Fibroblast of skin of right biceps (primary cell): Measurements from ENCODE around the gene TBC1D32.
A peak's percentile ranks its signal among the peaks of the same experiment; 100 is the strongest.
"Not testable (repeated sequence)": the region's sequence is repeated elsewhere in the genome, so short reads cannot be mapped to it uniquely, and the experiment has no call there.

Experiments used
- DNase-seq: peaks from one replicate; pipeline ENCODE4 v3.0.0-alpha.2; 2013

TBC1D32 gene

GRCh38 chr6:121334299-121335086 lies at the start of gene TBC1D32:
Gene TBC1D32, minus strand, starts transcription at chr6:121334480. Its CDS starts 50 bp downstream, at chr6:121334430.
- DNase-seq = peak; percentile 90

- DNase-seq = no peak
Measured at GRCh38 chr6:121383478-121383877, 49.2 kb upstream of the TBC1D32 start.

DNA sequence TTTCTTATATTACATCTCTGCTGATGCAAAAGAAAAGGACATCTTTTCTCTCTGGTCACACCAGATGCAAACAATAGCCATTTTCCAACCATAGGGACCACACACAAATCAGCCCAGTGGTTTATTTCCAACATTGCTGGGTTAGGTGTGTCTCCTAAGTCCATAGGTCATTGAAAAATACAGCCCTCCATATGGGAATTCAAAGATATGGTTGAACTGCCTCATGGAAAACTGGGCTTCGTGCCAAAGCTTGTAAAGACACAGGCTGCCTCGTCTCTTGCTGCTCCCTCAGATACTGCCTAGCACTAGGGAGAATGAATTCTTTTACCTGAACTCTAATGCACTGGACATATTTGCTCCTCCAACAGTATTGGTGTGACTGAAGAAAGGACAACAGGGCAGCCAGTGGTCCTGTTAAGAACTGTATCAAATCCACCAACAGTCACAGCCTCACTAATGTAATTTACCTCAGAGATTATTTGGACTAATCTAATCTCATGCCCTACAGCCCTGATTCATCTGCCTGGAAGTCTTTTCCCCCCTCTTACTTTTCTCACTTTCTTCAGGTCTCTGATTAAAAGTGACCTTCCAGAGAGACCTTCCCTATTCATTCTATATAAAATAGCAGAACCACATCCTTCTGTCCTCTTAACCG lies 48.3 kb upstream of the TBC1D32 start:
- DNase-seq = peak; percentile 22

DNA sequence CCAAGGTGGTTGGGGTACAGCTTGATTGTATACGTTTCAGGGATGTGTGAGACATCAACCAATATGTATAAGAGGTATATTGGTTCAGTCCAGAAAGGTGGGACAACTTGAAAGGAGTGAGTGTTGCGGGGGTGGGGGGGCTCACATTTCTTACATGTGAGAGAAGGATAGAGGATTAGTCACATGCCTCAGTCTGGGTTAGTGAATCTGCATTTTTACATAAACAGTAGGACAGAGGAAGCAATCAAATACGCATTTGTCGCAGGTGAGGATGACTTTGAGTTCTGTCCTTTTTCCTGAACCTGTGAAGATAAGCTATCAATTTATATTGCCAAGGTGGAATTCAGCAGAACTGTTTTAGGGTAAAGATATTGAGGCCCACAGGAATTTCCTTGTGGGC lies 42.1 kb upstream of the TBC1D32 start:
- DNase-seq = no peak

DNA sequence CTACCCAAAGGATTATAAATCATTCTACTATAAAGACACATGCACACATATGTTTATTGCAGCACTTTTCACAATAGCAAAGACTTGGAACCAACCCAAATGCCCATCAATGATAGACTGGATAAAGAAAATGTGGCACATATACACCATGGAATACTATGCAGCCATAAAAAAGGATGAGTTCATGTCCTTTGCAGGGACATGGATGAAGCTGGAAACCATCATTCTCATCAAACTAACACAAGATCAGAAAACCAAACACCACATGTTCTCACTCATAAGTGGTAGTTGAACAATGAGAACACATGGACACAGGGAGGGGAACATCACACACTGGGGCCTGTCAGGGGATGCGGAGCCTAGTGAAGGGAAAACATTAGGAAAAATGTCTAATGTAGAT lies 39.9 kb upstream of the TBC1D32 start:
- DNase-seq = not testable (repeated sequence)

DNA sequence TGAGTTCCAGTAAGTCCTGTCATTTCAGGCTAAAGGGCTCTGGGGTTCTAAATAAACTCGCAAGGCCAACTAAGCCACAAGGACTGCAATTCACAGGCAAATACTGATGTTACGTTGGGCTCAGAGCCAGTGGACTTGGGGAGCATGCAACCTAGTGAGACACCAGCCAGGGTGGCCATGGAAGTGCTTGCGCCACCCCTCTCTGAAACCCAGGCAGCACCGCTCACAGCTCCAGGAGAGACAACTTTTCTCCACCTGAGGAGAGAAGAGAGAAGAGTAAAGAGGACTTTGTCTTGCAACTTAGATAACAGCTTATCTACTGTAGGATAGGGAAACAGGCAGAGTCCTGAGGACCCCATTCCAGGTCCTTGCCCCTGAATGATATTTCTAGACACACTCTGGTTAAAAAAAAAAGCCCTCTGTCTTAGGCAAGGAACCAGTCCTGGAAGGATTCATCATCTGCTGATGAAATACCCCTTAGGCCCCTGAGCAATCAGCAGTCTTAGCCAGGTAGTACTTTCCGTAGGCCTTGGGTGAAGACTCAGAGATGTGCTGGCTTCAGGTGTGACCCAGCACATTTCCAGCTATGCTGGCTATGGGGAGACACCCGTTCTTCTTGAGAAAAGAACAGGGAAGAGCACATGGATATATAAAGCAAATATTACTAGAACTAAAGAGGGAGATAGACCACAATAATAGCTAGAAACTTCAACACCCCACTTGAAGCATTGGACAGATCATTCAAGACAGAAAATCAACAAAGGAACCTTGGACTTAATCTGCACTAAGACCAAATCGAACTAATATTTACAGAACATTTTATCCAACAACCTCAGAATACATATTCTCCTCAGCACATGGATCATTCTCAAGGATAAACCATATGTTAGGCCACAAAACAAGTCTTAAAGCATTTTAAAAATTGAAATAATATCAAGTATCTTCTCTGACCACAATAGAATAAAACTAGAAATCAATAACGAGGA lies 31.5 kb upstream of the TBC1D32 start:
- DNase-seq = no peak

GRCh38 chr6:121356575-121356974 lies 22.3 kb upstream of the TBC1D32 start:
- no peak for DNase-seq

GRCh38 chr6:121354764-121355163 lies 20.5 kb upstream of the TBC1D32 start:
- DNase-seq = no peak

DNA sequence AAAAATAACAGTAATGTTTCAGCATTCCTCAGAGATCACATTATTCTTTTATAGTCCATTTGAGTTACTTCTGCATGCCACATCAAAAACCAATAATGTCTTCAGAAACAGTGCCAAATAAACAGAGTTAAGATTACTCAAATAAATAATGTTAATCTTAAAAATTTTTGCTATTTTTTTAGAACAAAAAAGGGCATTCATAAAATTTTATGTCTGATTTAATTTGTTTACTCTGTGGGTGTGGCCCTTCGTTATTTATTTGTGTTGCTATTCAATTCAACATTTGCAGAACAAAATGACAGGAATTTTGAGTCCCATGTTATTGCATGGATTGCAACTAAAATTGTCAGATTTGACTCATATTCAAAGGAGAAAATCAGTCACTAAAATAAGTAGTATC lies 18.7 kb upstream of the TBC1D32 start:
- no peak for DNase-seq

DNA sequence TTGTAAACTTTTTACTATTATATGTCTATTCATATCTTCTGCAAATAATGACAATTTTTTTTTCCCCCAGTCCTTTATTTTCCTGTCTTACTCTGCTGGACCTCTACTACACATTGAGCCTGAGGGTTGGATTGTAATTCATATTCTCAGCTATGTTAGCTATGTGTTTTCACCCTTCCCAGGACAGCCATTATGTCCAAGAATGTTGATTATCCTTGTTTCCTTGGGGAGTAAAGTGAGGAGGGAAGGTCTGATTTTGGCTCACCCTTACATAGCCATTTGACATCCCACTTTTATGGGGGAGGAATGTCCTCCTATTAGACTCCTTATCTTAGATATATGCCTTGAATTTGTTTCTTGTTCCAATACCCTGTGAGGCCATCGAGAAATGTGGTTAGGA lies 17.6 kb upstream of the TBC1D32 start:
- DNase-seq = peak; percentile 3

DNA sequence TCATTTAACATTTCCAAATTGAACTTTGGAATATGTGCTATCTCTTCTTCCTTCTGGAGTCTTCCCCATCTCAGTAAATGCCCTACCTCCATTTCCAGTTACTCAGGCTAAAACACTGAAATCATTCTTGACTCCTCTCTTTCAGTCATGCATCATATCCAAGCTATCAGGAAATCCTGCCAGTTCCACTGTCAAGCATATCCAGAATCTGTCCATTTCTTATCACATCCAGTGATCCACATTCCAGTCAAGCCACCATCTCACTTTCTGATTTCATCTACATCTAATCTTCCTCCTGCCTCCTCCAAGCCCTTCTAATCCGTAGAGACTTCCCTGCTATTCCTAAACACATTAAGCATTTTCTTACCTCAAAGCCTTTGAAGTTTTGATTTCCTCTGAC lies 15.3 kb upstream of the TBC1D32 start:
- no peak for DNase-seq

DNA sequence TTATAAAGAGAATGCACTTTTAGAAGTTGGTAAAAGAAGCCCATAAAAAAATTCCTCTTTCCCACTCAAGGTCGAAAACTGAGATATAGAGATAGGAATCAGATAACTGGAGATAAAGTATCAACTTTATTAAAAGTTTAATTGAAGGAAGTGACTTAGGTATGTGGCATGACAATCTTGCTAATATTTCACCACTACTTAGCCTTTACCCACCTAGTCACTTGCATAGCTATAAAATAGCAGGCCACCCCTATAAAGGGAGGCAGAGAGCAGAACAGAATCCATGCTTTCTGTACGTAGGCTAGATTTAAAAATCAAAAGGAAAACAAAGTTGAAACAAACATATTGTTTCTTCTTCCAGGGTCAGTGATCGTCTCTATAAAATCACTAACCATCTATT lies 13.2 kb upstream of the TBC1D32 start:
- no peak for DNase-seq

DNA sequence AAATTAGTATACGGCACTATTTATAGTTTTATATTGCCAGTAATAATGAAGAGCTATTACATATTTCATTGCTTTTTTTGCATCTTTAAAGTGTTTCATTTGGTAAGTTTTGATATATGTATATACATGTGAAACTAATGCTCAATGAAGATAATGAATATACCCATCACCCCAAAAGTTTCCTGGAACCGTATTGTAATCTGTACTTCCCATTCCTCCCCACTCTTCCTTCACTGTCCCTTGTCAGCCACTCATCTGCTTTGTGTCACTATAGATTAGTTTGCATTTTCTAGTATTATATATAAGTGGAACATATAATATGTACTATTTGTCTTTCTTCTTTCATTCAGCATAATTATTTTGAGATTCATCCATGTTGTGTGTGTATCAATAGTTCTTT lies 10.3 kb upstream of the TBC1D32 start:
- DNase-seq = no peak

DNA sequence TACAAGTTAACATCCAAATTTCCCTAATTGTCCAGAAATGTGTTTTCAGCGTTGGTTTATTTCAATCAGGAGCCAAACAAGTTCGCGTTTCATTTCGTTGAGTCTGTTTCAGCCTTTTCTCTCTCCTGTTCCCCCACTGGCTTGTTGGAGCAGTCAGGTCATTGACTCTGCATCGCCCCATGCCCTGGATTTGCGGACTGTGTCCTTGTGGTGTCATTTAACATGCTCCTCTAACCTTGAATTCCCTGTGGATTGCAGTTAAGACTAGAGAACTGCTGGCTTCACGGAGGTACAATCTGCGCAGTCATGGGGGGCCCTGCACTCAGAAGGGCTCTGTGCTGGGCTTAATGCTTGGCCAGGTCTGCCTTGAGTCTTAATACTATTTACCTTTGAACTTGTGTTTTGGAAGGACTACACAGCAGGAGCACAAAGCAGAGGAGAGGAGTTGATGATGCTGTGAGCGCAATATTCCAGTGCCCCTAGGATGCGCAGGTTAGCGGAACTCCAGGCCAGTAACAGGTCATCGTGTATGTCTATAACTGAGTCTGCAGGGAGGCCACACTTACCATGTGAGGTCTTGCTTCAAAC lies 5.5 kb upstream of the TBC1D32 start:
- DNase-seq = no peak

DNA sequence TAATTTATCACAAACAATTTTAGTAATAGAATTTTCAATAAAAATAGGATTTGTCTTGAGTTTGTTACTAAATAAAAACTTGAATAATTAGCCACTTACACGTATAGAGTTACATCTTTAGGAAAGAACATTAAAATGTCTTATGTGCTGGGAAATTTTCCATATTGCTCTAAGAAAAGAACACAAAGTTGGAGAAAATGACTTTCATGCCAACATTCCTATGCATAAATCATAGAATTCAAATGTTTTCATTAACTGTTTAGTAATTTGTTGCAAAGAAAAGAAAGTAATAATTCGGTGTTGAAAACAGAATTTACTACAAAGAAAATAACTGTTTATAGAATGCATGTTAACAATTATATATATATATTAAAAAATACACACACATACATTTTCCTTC lies 4.7 kb upstream of the TBC1D32 start:
- no peak for DNase-seq

DNA sequence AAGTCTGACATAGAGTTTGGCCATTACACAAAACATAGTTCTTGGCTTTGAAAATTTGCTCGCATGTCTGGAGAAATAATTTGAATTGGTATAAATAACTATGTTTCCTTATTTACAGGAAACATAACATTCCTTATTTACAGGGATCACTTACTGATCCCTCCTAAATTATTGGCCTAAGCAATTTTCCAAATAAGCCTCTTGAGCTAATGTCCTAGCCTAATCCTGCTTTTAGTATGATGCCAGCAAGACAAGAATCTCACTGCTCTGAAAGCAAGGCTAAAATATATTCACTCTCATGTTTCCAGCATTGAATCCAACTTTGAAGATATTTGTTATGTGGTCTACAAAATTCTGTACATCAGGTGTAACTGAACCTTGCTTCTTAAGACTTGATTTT lies 4.1 kb upstream of the TBC1D32 start:
- no peak for DNase-seq

GRCh38 chr6:121335087-121336008 lies 1.1 kb upstream of the TBC1D32 start:
- DNase-seq = peak; percentile 12

DNA sequence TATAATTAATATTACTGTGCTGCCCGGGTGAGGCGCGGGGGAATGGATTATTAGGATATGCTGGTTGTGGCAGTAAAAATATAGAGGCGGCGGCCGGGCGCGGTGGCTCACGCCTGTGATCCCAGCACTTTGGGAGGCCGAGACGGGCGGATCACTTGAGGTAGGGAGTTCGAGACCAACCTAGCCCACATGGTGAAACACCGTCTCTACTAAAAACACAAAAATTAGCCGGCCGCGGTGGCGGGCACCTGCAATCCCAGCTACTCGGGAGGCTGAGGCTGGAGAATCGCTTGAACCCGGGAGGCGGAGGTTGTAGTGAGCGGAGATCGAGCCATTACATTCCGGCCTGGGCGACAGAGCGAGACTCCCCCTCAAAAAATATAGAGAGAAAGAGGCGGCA lies 586 bp downstream of the TBC1D32 start:
- not testable (repeated sequence) for DNase-seq

- DNase-seq = no peak
Measured at GRCh38 chr6:121333196-121333595, 1.1 kb downstream of the TBC1D32 start.

GRCh38 chr6:121330516-121330915 lies 3.8 kb downstream of the TBC1D32 start:
- DNase-seq = no peak

DNA sequence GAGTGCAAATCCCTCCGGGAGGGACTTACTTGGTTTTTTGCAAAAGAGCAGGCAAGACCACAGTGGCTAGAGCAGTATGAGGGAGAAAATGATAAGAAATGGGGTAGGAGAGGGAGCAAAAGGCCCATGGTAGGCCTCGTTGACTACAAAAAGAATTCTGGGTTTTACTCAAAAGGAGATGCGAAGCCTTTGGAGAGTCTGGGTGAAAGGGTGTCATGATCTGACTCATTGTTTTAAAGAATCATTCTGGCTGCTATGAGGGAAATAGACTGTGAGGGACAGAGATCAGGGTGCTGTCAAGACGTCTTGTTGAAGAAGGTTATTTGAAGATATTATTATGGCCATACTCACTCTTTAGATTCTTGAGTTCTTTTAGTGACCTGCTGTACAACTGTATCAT lies 13.0 kb downstream of the TBC1D32 start:
- DNase-seq = no peak

DNA sequence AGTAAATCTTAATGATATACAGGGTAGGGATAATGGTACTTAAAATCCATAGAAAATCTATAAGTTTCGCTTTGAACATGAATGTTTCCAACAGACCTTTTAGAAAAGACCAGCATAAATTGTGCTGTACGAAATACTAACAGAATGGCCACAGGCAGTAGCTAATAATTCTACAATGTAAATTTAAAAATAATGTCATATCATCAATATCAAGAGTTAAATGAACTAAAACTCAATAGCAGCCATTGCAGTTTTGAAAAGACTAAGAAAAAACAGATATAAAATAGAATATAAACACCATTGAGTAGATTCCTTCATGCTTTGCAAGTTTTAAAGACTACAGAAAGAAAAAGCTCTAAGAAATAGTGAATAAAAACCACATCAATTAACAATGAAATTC lies 14.7 kb downstream of the TBC1D32 start:
- DNase-seq = no peak
